GM21423 (cell line): ENCODE results near the gene TMEM163.

Experiments used
- ATAC-seq: cut with Tn5 transposase; IDR thresholded peaks from one replicate; pipeline ENCODE4 v1.9.1; 2021; ENCODE audit warnings: mild to moderate bottlenecking, moderate library complexity; ENCODE audit not compliant: unreplicated experiment

TMEM163 gene

GRCh38 chr2:134443814-134444480 lies 274.9 kb downstream of the TMEM163 start:
- ATAC-seq: no peak

- ATAC-seq: no peak
Observed at GRCh38 chr2:134441153-134441863, 277.5 kb downstream of the TMEM163 start.

GRCh38 chr2:134440336-134440909 lies 278.4 kb downstream of the TMEM163 start:
- no peak for ATAC-seq

GRCh38 chr2:134438371-134438770 lies 280.4 kb downstream of the TMEM163 start:
- ATAC-seq: no peak

GRCh38 chr2:134436706-134437105 lies 282.1 kb downstream of the TMEM163 start:
- no peak for ATAC-seq

- no peak for ATAC-seq
Observed at GRCh38 chr2:134435936-134436335, 282.9 kb downstream of the TMEM163 start.

GRCh38 chr2:134435505-134435904 lies 283.3 kb downstream of the TMEM163 start:
- ATAC-seq: no peak

- no peak for ATAC-seq
Observed at GRCh38 chr2:134433979-134434378, 284.8 kb downstream of the TMEM163 start.

GRCh38 chr2:134433469-134433868 lies 285.3 kb downstream of the TMEM163 start:
- no peak for ATAC-seq

GRCh38 chr2:134432435-134432883 lies 286.3 kb downstream of the TMEM163 start:
- ATAC-seq: no peak

GRCh38 chr2:134431838-134432434 lies 286.9 kb downstream of the TMEM163 start:
- ATAC-seq: no peak

- ATAC-seq: no peak
Observed at GRCh38 chr2:134429886-134430285, 288.9 kb downstream of the TMEM163 start.

- ATAC-seq: no peak
Observed at GRCh38 chr2:134426721-134427120, 292.1 kb downstream of the TMEM163 start.

- no peak for ATAC-seq
Observed at GRCh38 chr2:134425724-134426496, 292.9 kb downstream of the TMEM163 start.

GRCh38 chr2:134421556-134422328 lies 297.1 kb downstream of the TMEM163 start:
- ATAC-seq: no peak

- no peak for ATAC-seq
Observed at GRCh38 chr2:134420920-134421319, 297.9 kb downstream of the TMEM163 start.

GRCh38 chr2:134420259-134420658 lies 298.5 kb downstream of the TMEM163 start:
- no peak for ATAC-seq

- no peak for ATAC-seq
Observed at GRCh38 chr2:134417968-134418582, 300.7 kb downstream of the TMEM163 start.

GRCh38 chr2:134416637-134417036 lies 302.2 kb downstream of the TMEM163 start:
- no peak for ATAC-seq

GRCh38 chr2:134416018-134416417 lies 302.8 kb downstream of the TMEM163 start:
- no peak for ATAC-seq
